Body of pancreas (tissue), 4 donors: ENCODE measurements around the gene CNTLN.

Experiments
- POLR2A ChIP-seq, 3 donors: fragments of 450-650 bp; IDR thresholded peaks; one replicate each; pipeline ENCODE4 v1.6.1; 2016; ENCODE audit warnings: antibody characterized with exemption in 3 of 3, mild to moderate bottlenecking in 2 of 3
- TF ChIP-seq, protein P1 (sequence below), 7 experiments: fragments of 450-650 bp in 4 of 7; fragments of 200-600 bp in 3 of 7; sonication (generic) in 3 of 7; IDR thresholded peaks; one replicate each; pipeline ENCODE4 v1.5.1; 2016 to 2019; ENCODE audit warnings: antibody characterized with exemption in 7 of 7

DNA sequence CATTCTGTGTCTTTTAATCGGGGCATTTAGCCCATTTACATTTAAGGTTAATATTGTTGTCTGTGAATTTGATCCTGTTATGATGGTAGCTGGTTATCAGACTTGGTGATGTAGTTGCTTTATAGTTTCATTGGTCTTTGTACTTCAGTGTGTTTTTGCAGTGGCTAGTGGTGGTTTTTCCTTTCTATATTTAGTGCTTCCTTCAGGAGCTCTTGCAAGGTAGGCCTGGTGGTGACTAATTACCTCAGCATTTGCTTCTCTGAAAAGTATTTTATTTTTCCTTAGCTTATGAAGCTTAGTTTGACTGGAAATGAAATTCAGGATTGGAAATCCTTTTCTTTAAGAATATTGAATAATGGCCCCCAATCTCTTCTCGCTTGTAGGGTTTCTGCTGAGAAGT is 156.9 kb downstream of the CNTLN start:
- TF ChIP-seq, protein P1, sequence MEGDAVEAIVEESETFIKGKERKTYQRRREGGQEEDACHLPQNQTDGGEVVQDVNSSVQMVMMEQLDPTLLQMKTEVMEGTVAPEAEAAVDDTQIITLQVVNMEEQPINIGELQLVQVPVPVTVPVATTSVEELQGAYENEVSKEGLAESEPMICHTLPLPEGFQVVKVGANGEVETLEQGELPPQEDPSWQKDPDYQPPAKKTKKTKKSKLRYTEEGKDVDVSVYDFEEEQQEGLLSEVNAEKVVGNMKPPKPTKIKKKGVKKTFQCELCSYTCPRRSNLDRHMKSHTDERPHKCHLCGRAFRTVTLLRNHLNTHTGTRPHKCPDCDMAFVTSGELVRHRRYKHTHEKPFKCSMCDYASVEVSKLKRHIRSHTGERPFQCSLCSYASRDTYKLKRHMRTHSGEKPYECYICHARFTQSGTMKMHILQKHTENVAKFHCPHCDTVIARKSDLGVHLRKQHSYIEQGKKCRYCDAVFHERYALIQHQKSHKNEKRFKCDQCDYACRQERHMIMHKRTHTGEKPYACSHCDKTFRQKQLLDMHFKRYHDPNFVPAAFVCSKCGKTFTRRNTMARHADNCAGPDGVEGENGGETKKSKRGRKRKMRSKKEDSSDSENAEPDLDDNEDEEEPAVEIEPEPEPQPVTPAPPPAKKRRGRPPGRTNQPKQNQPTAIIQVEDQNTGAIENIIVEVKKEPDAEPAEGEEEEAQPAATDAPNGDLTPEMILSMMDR (IDR thresholded peaks at IDR 0.05): no peak
- TF ChIP-seq POLR2A (IDR thresholded peaks at IDR 0.05): no peak
